T47D (cell line): Measurements from ENCODE around the gene MTMR2.

Experiments
- DNase-seq, 2 experiments: peaks; one replicate each; pipeline versions ENCODE4 v3.0.0 to v3.0.0-alpha.2; 2011 to 2012; ENCODE audit warnings: low read depth in 1 of 2, low spot score in 1 of 2
- JUND ChIP-seq: IDR thresholded peaks from 2 replicates; pipeline ENCODE4 v1.6.1; 2012; ENCODE audit warnings: low read depth
- in situ Hi-C: cut with HindIII; loops from 2 replicates; pipeline ENCODE4 v1.10.0; 2016; ENCODE audit warnings: low sequenced_read_pairs, low pct_unique_long_range_greater_than_20kb

Gene MTMR2

GRCh38 chr11:95792200-95792599 is 131.7 kb downstream of the MTMR2 start:
- in situ Hi-C loops = no loop called here
- DNase-seq = no peak
- no peak for TF ChIP-seq JUND

DNA sequence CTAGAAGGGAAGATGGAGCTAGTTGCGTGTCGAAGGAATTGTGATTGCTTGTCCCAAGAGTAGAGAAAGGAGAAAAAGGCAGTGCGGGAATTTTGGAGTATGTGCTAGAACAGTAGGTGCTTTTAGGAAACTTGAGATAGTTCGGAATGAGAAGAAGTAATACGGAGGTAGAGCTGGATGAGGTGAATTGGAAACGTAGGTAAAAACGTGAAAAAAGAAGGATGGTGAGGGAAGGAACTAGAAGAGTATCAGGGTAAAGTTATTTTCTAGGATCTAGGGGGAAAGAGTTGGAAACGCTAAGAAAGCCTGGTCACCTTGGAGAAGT is 132.2 kb downstream of the MTMR2 start:
- in situ Hi-C loops = no loop called here
- DNase-seq = no peak
- TF ChIP-seq JUND = no peak

DNA sequence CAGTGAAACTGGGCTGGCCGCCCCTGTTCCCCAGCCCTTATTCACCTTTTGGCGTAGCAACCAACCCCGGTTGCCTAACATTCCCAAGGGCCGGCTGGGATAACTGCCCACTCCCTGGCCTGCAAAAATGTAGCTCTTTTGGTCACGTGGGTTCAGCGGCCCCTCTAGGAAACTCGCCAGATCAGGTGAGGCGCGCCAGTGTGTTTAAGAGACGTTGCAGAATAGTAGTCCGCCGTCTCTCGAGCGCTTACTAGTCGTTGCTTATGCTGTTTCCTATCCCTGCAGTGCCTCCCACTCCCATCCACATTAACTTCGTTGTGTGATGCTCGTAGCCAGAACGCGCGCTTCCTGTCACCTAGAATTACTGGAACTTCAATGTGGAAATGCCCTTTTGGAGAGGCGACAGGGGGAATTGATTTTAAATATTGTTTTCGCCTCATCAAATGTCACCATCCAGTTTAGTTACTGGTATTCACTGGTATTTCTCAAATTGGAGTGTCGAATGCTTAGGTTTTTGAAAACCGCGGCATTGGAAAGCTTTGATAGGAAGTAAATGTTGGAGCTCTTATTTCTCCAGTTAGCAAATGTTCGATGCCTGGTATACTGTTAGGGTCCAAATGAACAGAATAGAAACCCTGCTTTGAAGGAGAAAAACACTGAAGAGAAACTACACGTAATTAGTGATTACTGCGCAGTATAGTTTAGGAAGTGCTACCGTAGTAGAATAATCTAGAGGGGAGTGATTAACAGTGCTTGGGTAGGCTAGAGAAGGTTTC is 132.8 kb downstream of the MTMR2 start:
- no peak for TF ChIP-seq JUND
- DNase-seq = peak; percentile 23 to 78
- in situ Hi-C loops = no loop called here

DNA sequence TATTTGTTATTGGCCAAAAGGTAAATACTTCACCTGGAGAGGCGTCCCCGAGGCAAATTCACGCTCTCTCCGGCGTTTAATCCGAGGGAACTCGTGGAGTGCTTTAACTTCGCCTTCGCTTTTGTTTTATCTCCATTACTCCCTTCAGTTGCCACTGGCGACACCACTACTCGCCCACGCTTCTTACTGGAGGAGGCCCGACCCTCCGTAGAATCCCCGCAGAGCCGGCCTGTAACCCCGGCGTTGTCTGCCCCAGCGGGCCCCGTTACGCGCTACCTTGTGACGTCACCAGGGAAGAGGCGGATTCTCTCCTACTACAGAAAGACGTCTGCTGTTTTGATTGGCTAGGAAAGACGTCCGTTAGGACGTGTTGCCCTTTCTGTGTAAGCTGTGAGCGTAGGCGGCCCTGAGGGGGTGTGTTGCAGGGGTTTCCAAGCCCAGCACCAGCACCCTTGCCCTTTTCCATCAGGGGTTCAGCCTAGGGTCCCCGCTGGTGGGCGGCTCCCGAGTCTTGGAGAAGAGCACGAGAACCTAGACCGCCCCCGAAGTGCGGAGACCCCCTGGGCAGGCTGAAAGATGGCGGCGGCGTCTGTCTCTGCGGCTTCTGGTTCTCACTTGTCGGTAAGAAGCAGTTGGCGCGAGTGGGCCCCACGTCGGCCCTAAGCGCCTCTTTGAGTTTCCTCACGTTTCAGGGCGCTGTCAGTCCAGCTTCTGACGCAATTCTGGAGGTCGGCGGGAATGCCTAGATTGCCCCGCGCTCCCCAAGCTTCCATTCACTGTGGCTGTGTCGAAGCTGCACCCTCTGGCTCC is 133.6 kb downstream of the MTMR2 start, which contains the start of gene CEP57:
TSS of gene CEP57 (plus strand) at position 376 of the 810 bp plus-strand sequence. CDS start at position 577, 201 bp downstream.
- in situ Hi-C loops = no loop called here
- TF ChIP-seq JUND = no peak
- peak; percentile 90 to 99 for DNase-seq

- peak; percentile 92 to 100 for DNase-seq
- in situ Hi-C loops = no loop called here
- no peak for TF ChIP-seq JUND
Measured at GRCh38 chr11:95789506-95790122, 134.3 kb downstream of the MTMR2 start, which contains the start of gene FAM76B. Gene FAM76B (minus strand): TSS chr11:95789782. CDS start chr11:95789478, 304 bp downstream.

DNA sequence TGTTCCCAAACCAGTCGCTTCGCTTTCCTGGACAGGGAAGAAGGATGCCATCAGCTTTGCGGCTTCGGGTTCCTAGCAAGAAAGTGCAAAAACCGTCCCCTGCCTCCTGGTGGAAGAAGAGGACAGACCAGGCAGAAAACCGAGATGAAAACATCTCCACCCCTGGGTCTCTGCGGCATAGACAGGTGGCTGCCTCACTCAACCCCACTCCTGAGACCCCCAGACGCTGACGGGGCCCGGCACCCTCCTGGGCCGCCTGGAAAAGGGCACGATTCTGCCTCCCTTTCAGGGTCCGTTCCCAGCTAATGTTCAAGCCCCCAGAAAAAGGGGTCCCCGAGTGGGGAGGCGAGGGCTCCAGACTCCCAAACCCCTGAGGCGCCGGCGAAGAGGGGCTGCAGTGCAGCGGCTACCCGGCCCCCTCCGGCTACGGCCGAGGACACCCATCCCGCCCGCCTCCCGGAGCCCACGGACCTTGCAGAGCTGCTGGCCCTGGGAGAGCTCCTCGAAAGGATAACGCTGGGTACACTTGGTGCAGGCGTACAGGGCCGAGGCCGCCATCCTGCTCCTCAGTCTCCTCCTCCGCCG is 134.9 kb downstream of the MTMR2 start:
- DNase-seq = peak; percentile 5 to 52
- TF ChIP-seq JUND = no peak
- in situ Hi-C loops = no loop called here
